ENCODE measurements around the gene ARPC2. TPM values are rescaled to one million over a fixed set of nuclear protein-coding genes. Genes with fewer than 3 reads are reported as not detected.

The ARPC2 gene
- total RNA-seq, 1 donor from 2014 or later: 265 TPM

- Mint-ChIP-seq H3K27ac (ENCODE audit: unreplicated experiment) (peak overlapping the region; percentile 88), H3K4me1 (ENCODE audit: unreplicated experiment) (peaks cover 63% of the 10 kb centered on the region), H3K4me3 (ENCODE audit: unreplicated experiment) (peak overlapping the region; percentile 55), H3K27me3 (ENCODE audit: unreplicated experiment) (no peaks in the 10 kb centered on the region), H3K36me3 (ENCODE audit: unreplicated experiment) (no peaks in the 10 kb centered on the region), H3K9me3 (ENCODE audit: unreplicated experiment) (no peaks in the 10 kb centered on the region)
- TF ChIP-seq CTCF (IDR thresholded peaks at IDR 0.05): no peak
- no peak for DNase-seq (ENCODE audit: extremely low spot score, unreplicated experiment)
These were observed 72.8 kb downstream of the ARPC2 start for GRCh38 chr2:218289639-218290315.

- no peak for DNase-seq (ENCODE audit: extremely low spot score, unreplicated experiment)
These were observed 73.6 kb downstream of the ARPC2 start for GRCh38 chr2:218290316-218291261.

GRCh38 chr2:218291318-218292047 lies 74.5 kb downstream of the ARPC2 start:
- H3K9me3 Mint-ChIP-seq (ENCODE audit: unreplicated experiment): no peaks in the 10 kb centered on the region
- peak overlapping the region; percentile 88 for H3K27ac Mint-ChIP-seq (ENCODE audit: unreplicated experiment)
- no peak for DNase-seq (ENCODE audit: extremely low spot score, unreplicated experiment)
- H3K36me3 Mint-ChIP-seq (ENCODE audit: unreplicated experiment): no peaks in the 10 kb centered on the region
- no peak for TF ChIP-seq CTCF (IDR thresholded peaks at IDR 0.05)
- peak overlapping the region; percentile 80 for H3K4me3 Mint-ChIP-seq (ENCODE audit: unreplicated experiment)
- H3K27me3 Mint-ChIP-seq (ENCODE audit: unreplicated experiment): no peaks in the 10 kb centered on the region
- H3K4me1 Mint-ChIP-seq (ENCODE audit: unreplicated experiment): peaks cover 47% of the 10 kb centered on the region

More at GRCh38 chr2:218290316-218291261, 73.6 kb downstream of the ARPC2 start:
- H3K27ac Mint-ChIP-seq (ENCODE audit: unreplicated experiment): peak overlapping the region; percentile 88
- no peak for TF ChIP-seq CTCF (IDR thresholded peaks at IDR 0.05)
- no peaks in the 10 kb centered on the region for H3K27me3 Mint-ChIP-seq (ENCODE audit: unreplicated experiment)
- H3K4me3 Mint-ChIP-seq (ENCODE audit: unreplicated experiment): peak overlapping the region; percentile 80
- peaks cover 56% of the 10 kb centered on the region for H3K4me1 Mint-ChIP-seq (ENCODE audit: unreplicated experiment)
- no peaks in the 10 kb centered on the region for H3K36me3 Mint-ChIP-seq (ENCODE audit: unreplicated experiment)
- no peaks in the 10 kb centered on the region for H3K9me3 Mint-ChIP-seq (ENCODE audit: unreplicated experiment)

- Mint-ChIP-seq H3K4me3 (ENCODE audit: unreplicated experiment) (peak within 1 kb of the TSS; percentile 80), H3K27me3 (ENCODE audit: unreplicated experiment) (no peaks in the 10 kb centered on the region), H3K36me3 (ENCODE audit: unreplicated experiment) (no peaks in the 10 kb centered on the region), H3K4me1 (ENCODE audit: unreplicated experiment) (peaks cover 39% of the 10 kb centered on the region), H3K9me3 (ENCODE audit: unreplicated experiment) (no peaks in the 10 kb centered on the region), H3K27ac (ENCODE audit: unreplicated experiment) (peak within 1 kb of the TSS; percentile 88)
- DNase-seq (ENCODE audit: extremely low spot score, unreplicated experiment): peak; percentile 91
- peak; percentile 98 for TF ChIP-seq CTCF (IDR thresholded peaks at IDR 0.05)
These were observed 75.3 kb downstream of the ARPC2 start, which contains the start of gene TMBIM1 for GRCh38 chr2:218292048-218293014. TMBIM1 (minus strand) TSS chr2:218292503; CDS start chr2:218282141, 10,362 bp downstream.
